ENCODE data around the gene M1AP.

The M1AP gene

GRCh38 chr2:74587664-74588277 lies 60.4 kb downstream of the M1AP start:
- peak; percentile 68 for TF ChIP-seq CTCF (IDR thresholded peaks at IDR 0.05; ENCODE audit: control insufficient read depth, extremely low read depth, insufficient read depth)
- no peak for DNase-seq (ENCODE audit: low read depth)

GRCh38 chr2:74585406-74586185 lies 62.5 kb downstream of the M1AP start:
- no peak overlapping the region for H3K4me3 ChIP-seq (ENCODE audit: low read depth, low read length)
- no peak for DNase-seq (ENCODE audit: low read depth)
- no peak for TF ChIP-seq CTCF (IDR thresholded peaks at IDR 0.05; ENCODE audit: control insufficient read depth, extremely low read depth, insufficient read depth)

More at GRCh38 chr2:74587664-74588277, 60.4 kb downstream of the M1AP start:
- H3K4me3 ChIP-seq (ENCODE audit: low read depth, low read length), result no peak overlapping the region

GRCh38 chr2:74584088-74584645 lies 64.0 kb downstream of the M1AP start:
- TF ChIP-seq CTCF (IDR thresholded peaks at IDR 0.05; ENCODE audit: control insufficient read depth, extremely low read depth, insufficient read depth), result no peak
- DNase-seq (ENCODE audit: low read depth), result no peak
- no peak overlapping the region for H3K4me3 ChIP-seq (ENCODE audit: low read depth, low read length)

- H3K4me3 ChIP-seq (ENCODE audit: low read depth, low read length), result no peak overlapping the region
- no peak for TF ChIP-seq CTCF (IDR thresholded peaks at IDR 0.05; ENCODE audit: control insufficient read depth, extremely low read depth, insufficient read depth)
- no peak for DNase-seq (ENCODE audit: low read depth)
Measured at GRCh38 chr2:74583504-74583903, 64.6 kb downstream of the M1AP start.

GRCh38 chr2:74582184-74582583 lies 65.9 kb downstream of the M1AP start:
- TF ChIP-seq CTCF (IDR thresholded peaks at IDR 0.05; ENCODE audit: control insufficient read depth, extremely low read depth, insufficient read depth), result no peak
- no peak for DNase-seq (ENCODE audit: low read depth)
- H3K4me3 ChIP-seq (ENCODE audit: low read depth, low read length), result no peak overlapping the region

- no peak for TF ChIP-seq CTCF (IDR thresholded peaks at IDR 0.05; ENCODE audit: control insufficient read depth, extremely low read depth, insufficient read depth)
- no peak for DNase-seq (ENCODE audit: low read depth)
- no peak overlapping the region for H3K4me3 ChIP-seq (ENCODE audit: low read depth, low read length)
Measured at GRCh38 chr2:74581463-74581862, 66.7 kb downstream of the M1AP start.

Measured in LNCaP clone FGC (cell line).